Neural cell (in vitro differentiated cells): ENCODE results near the gene HCRTR2. TPM values are rescaled to one million over a fixed set of nuclear protein-coding genes. Genes with fewer than 3 reads are reported as not detected.

Source experiments
- H2AFZ ChIP-seq: fragments of 200-600, 300-800 bp; sonication (generic), shearing (Covaris generic); 2 replicates; pipeline ENCODE4 v1.6.0; 2014; ENCODE audit warnings: low read depth, mild to moderate bottlenecking, antibody characterized with exemption, low read length, moderate library complexity
- H3F3A ChIP-seq: fragments of 200-600 bp; shearing (Covaris generic); 2 replicates; pipeline ENCODE4 v1.6.1; 2016; ENCODE audit warnings: mild to moderate bottlenecking, moderate library complexity, mixed read lengths, antibody characterized with exemption, low read length; ENCODE audit not compliant: insufficient read depth, poor library complexity, severe bottlenecking
- H3K27ac ChIP-seq: fragments of 200-600, 300-800 bp; sonication (generic), shearing (Covaris generic); 2 replicates; pipeline ENCODE4 v1.5.1; 2014; ENCODE audit warnings: mild to moderate bottlenecking, low read length, moderate library complexity
- H3K27me3 ChIP-seq: fragments of 300-800, 200-600 bp; sonication (generic), shearing (Covaris generic); 2 replicates; pipeline ENCODE4 v1.6.0; 2014; ENCODE audit warnings: mild to moderate bottlenecking, low read depth, low read length, moderate library complexity; ENCODE audit not compliant: insufficient read depth
- H3K36me3 ChIP-seq: fragments of 300-800, 200-600 bp; sonication (generic), shearing (Covaris generic); 2 replicates; pipeline ENCODE4 v1.5.1; 2014; ENCODE audit warnings: mild to moderate bottlenecking, antibody characterized with exemption, low read length, moderate library complexity; ENCODE audit not compliant: insufficient read depth
- H3K4me2 ChIP-seq: fragments of 300-800, 200-600 bp; sonication (generic), shearing (Covaris generic); 2 replicates; pipeline ENCODE4 v1.6.0; 2014; ENCODE audit warnings: mild to moderate bottlenecking, low read length
- H3K4me3 ChIP-seq: fragments of 300-800, 200-600 bp; sonication (generic), shearing (Covaris generic); 2 replicates; pipeline ENCODE4 v1.5.1; 2014; ENCODE audit warnings: mild to moderate bottlenecking, low read length, moderate library complexity
- H3K79me2 ChIP-seq: fragments of 200-600 bp; shearing (Covaris generic); replicated peaks from 2 replicates; pipeline ENCODE4 v1.6.0; 2014; ENCODE audit warnings: mild to moderate bottlenecking, low read length, moderate library complexity; ENCODE audit not compliant: insufficient read depth
- H3K9ac ChIP-seq: fragments of 300-800, 200-600 bp; sonication (generic), shearing (Covaris generic); 2 replicates; pipeline ENCODE4 v1.6.1; 2016; ENCODE audit warnings: mild to moderate bottlenecking, low read length, mixed read lengths
- H3K9me2 ChIP-seq: fragments of 200-600 bp; shearing (Covaris generic); 2 replicates; pipeline ENCODE4 v1.6.1; 2016; ENCODE audit warnings: mild to moderate bottlenecking, low read length, mixed read lengths; ENCODE audit not compliant: insufficient read depth
- H3K9me3 ChIP-seq: fragments of 200-600, 300-800 bp; sonication (generic), shearing (Covaris generic); 2 replicates; pipeline ENCODE4 v1.6.1; 2016; ENCODE audit warnings: mild to moderate bottlenecking, mixed run types, low read length, moderate library complexity, mixed read lengths
- H4K20me1 ChIP-seq: fragments of 200-600 bp; shearing (Covaris generic); 2 replicates; pipeline ENCODE4 v1.6.1; 2016; ENCODE audit warnings: mild to moderate bottlenecking, mixed run types; ENCODE audit not compliant: insufficient read depth
- CTCF ChIP-seq: fragments of 450-650 bp; IDR thresholded peaks from 2 replicates; pipeline ENCODE4 v1.5.1; 2014; ENCODE audit warnings: antibody characterized with exemption, mild to moderate bottlenecking, moderate library complexity; ENCODE audit not compliant: poor library complexity, severe bottlenecking
- EP300 ChIP-seq: fragments of 450-650 bp; conservative IDR thresholded peaks from 2 replicates; pipeline ENCODE4 v1.6.1; 2014; ENCODE audit warnings: antibody characterized with exemption, mild to moderate bottlenecking, moderate library complexity; ENCODE audit not compliant: poor library complexity, severe bottlenecking
- EZH2 ChIP-seq: fragments of 200-600, 300-800 bp; shearing (Covaris generic), sonication (generic); IDR thresholded peaks from 2 replicates; pipeline ENCODE4 v1.6.1; 2014; ENCODE audit warnings: antibody characterized with exemption, low read length, borderline replicate concordance, mild to moderate bottlenecking; ENCODE audit not compliant: insufficient read depth, poor library complexity, severe bottlenecking
- MXI1 ChIP-seq: fragments of 450-650 bp; conservative IDR thresholded peaks from 2 replicates; pipeline ENCODE4 v1.6.1; 2014; ENCODE audit warnings: antibody characterized with exemption, mild to moderate bottlenecking; ENCODE audit not compliant: poor library complexity, severe bottlenecking
- POLR2AphosphoS5 ChIP-seq: IDR thresholded peaks from 2 replicates; pipeline ENCODE4 v1.6.1; 2012
- RAD21 ChIP-seq: fragments of 450-650 bp; conservative IDR thresholded peaks from 2 replicates; pipeline ENCODE4 v1.6.1; 2014; ENCODE audit warnings: antibody characterized with exemption, mild to moderate bottlenecking, moderate library complexity
- REST ChIP-seq: IDR thresholded peaks from 2 replicates; pipeline ENCODE4 v1.6.1; 2012; ENCODE audit warnings: borderline replicate concordance
- SMC3 ChIP-seq: fragments of 450-650 bp; conservative IDR thresholded peaks from 2 replicates; pipeline ENCODE4 v1.6.1; 2014; ENCODE audit warnings: antibody characterized with exemption, mild to moderate bottlenecking, moderate library complexity; ENCODE audit not compliant: poor library complexity
- TAF1 ChIP-seq: IDR thresholded peaks from 2 replicates; pipeline ENCODE4 v1.6.1; 2012; ENCODE audit warnings: low read depth
- polyA plus RNA-seq: library from polyadenylated mRNA; depleted of rRNA; stranded (reverse); fragments of >200 nt; gene quantifications from 2 replicates; pipeline ENCODE4 v1.2.3, GENCODE V29; 2014

Gene HCRTR2
- polyA plus RNA-seq, 1 donor from 2014 or later, result 8.1 TPM

GRCh38 chr6:55176958-55177357, 2.6 kb downstream of the HCRTR2 start:
- Histone ChIP-seq H3K27me3 (peaks cover 26% of the 10 kb centered on the region), H3K79me2 (no peaks in the 10 kb centered on the region), H3K9me2 (no peaks in the 10 kb centered on the region), H3K4me3 (peak overlapping the region; percentile 69), H4K20me1 (no peaks in the 10 kb centered on the region), H3K36me3 (no peaks in the 10 kb centered on the region), H3K9me3 (no peaks in the 10 kb centered on the region), H3K4me2 (peak overlapping the region; percentile 34), H3F3A (no peaks in the 10 kb centered on the region), H3K27ac (no peak overlapping the region), H2AFZ (no peak overlapping the region), H3K9ac (no peak overlapping the region)
- TF ChIP-seq POLR2AphosphoS5 (no peak), REST (peak; percentile 46)

- no peak for TF ChIP-seq REST
- TF ChIP-seq POLR2AphosphoS5, result no peak
- no peak for TF ChIP-seq TAF1
- TF ChIP-seq CTCF, result no peak
- no peak for TF ChIP-seq EZH2
- TF ChIP-seq RAD21, result no peak
- TF ChIP-seq MXI1, result no peak
- TF ChIP-seq SMC3, result no peak
- TF ChIP-seq EP300, result no peak
- no peaks in the 10 kb centered on the region for H3K9me2 ChIP-seq
- no peak overlapping the region for H3K4me3 ChIP-seq
- no peaks in the 10 kb centered on the region for H3K9me3 ChIP-seq
- H3K27me3 ChIP-seq, result peaks cover 13% of the 10 kb centered on the region
- H3K9ac ChIP-seq, result no peak overlapping the region
- H2AFZ ChIP-seq, result no peak overlapping the region
- H4K20me1 ChIP-seq, result no peaks in the 10 kb centered on the region
- H3K27ac ChIP-seq, result no peak overlapping the region
- H3K79me2 ChIP-seq, result no peaks in the 10 kb centered on the region
- H3F3A ChIP-seq, result no peaks in the 10 kb centered on the region
- H3K4me2 ChIP-seq, result no peak overlapping the region
- H3K36me3 ChIP-seq, result no peaks in the 10 kb centered on the region
Measured at GRCh38 chr6:55180258-55180657, 5.9 kb downstream of the HCRTR2 start.
